ENCODE results near the gene SP1.
"Not testable (repeated sequence)": the region's sequence is repeated elsewhere in the genome, so short reads cannot be mapped to it uniquely, and the experiment has no call there.

- TF ChIP-seq, protein P1, sequence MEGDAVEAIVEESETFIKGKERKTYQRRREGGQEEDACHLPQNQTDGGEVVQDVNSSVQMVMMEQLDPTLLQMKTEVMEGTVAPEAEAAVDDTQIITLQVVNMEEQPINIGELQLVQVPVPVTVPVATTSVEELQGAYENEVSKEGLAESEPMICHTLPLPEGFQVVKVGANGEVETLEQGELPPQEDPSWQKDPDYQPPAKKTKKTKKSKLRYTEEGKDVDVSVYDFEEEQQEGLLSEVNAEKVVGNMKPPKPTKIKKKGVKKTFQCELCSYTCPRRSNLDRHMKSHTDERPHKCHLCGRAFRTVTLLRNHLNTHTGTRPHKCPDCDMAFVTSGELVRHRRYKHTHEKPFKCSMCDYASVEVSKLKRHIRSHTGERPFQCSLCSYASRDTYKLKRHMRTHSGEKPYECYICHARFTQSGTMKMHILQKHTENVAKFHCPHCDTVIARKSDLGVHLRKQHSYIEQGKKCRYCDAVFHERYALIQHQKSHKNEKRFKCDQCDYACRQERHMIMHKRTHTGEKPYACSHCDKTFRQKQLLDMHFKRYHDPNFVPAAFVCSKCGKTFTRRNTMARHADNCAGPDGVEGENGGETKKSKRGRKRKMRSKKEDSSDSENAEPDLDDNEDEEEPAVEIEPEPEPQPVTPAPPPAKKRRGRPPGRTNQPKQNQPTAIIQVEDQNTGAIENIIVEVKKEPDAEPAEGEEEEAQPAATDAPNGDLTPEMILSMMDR (IDR thresholded peaks at IDR 0.05): not testable (repeated sequence)
- not testable (repeated sequence) for TF ChIP-seq POLR2AphosphoS5, POLR2A (IDR thresholded peaks at IDR 0.05)
Observed at GRCh38 chr12:53439582-53439981, 59.6 kb downstream of the SP1 start.

Measured in suprapubic skin (tissue), 4 donors.